H54 (cell line): ENCODE data around the gene RPS19BP1.

Experiments used
- DNase-seq: peaks from one replicate; pipeline ENCODE4 v3.0.0; 2011; ENCODE audit warnings: low spot score, mixed read lengths; ENCODE audit not compliant: insufficient read length
- FAIRE-seq: peaks from 3 replicates; lab custom pipeline; 2011; peaks lifted over from hg19 to GRCh38; lab: Jason Lieb, UNC
- POLR2A ChIP-seq: IDR thresholded peaks from 2 replicates; pipeline ENCODE4 v1.6.1; 2011; ENCODE audit warnings: low read depth, mild to moderate bottlenecking, low read length

RPS19BP1 gene, protein sequence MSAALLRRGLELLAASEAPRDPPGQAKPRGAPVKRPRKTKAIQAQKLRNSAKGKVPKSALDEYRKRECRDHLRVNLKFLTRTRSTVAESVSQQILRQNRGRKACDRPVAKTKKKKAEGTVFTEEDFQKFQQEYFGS

DNA sequence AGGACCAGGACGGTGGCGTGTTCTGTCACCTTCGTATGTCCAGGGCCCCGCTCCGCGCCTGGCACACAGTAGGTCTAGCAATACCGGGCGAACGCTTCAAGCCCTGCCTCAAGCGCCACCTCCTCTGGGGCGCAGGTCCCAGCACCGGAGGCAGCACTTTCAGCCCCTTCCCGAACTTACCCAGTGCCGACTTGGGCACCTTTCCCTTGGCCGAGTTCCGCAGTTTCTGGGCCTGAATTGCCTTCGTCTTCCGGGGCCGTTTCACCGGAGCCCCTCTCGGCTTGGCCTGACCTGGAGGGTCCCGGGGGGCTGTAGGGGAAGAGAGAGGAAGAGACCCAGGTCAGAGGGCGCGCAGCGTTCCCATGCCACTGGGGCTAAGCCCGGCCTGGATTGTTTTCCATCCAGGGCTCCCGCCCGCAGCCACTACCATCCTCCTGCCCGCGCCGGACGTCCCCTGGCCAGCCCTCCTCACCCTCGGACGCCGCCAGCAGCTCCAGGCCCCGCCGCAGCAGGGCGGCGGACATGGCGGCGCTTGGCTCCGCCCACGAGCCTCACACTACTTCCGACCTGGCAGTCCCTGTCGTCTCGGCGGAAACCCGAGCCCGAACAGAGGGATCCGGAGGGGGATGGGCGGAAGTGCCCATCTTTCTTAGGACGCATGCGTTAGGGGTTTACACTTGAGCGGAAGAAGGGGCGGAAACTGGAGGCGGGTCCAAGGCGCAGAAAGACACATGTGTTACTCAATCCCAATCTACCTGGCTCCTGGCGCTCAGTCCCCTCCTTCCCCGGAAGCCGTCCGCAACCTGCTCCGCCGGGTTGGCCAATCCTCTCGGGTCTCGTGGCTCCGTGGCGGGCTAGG is at the start of gene RPS19BP1:
RPS19BP1 (minus strand) TSS at position 534 of the 859 bp plus-strand sequence; CDS start at position 524, 10 bp downstream.
- peak; percentile 81 for TF ChIP-seq POLR2A
- peak; percentile 84 for DNase-seq
- FAIRE-seq = peak; percentile 65

- DNase-seq = no peak
- FAIRE-seq = no peak
- TF ChIP-seq POLR2A = no peak
These were observed 48.8 kb upstream of the RPS19BP1 start for GRCh38 chr22:39581303-39581702.

GRCh38 chr22:39580795-39581194 is 48.2 kb upstream of the RPS19BP1 start:
- TF ChIP-seq POLR2A = no peak
- FAIRE-seq (no peak), DNase-seq (no peak)

GRCh38 chr22:39580006-39580441 is 47.5 kb upstream of the RPS19BP1 start:
- no peak for FAIRE-seq
- no peak for DNase-seq
- no peak for TF ChIP-seq POLR2A

- DNase-seq (no peak), FAIRE-seq (no peak)
- no peak for TF ChIP-seq POLR2A
These were observed 45.4 kb upstream of the RPS19BP1 start for GRCh38 chr22:39577900-39578299.

DNA sequence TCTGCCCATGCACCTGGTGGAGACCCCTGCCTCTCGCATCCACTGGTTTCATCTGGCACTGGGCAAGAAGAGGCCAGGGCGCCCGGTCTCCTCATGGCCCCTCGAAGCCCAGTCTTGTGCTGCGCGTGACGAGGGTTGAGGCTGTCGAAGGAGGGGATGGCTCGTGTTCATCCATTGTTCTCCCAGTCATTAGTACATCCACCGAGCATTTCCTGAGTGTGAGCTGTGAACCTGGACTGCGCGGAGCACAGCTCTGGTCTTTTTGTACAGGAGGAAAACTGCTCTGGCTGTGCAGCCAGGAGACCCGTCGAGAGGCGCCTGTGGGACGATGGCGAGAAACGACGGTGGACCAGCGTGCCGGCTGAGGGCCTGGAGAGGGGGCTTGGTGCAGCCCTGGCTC is 44.8 kb upstream of the RPS19BP1 start:
- no peak for FAIRE-seq

DNA sequence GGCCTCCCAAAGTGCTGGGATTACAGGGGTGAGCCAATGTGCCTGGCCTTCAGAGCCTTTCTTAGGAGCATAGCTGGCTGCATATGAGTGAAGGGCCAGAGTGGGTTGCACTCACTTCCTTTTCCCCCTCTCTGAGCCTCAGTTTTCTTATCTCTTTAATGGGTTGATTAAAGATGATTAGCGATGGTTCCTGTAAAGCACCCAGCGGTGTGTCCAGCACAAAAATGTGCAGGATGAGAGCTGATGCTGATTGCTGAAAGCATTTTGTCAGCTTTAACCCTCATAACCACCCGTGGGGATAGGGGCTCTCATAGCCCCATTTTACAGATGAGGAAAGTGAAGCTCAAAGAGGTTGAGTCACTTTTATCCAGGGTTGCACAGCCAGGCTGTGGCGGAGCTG is 43.5 kb upstream of the RPS19BP1 start:
- no peak for TF ChIP-seq POLR2A
- DNase-seq = no peak
- no peak for FAIRE-seq

More for the DNA sequence above, 44.8 kb upstream of the RPS19BP1 start:
- DNase-seq = no peak
- no peak for TF ChIP-seq POLR2A

DNA sequence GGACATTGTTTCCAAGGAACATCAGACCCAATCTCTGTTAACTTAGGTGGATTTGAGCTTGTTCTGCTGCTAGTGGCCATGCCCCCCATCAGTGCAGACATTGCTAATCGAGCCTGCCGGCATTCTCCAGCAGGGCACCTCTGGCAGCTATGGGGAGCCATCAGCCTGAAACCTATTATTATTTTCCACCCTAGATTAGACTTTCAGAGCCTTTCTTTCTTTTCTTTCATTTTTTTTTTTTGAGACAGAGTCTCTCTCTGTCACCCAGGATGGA is 42.9 kb upstream of the RPS19BP1 start:
- TF ChIP-seq POLR2A = no peak
- no peak for DNase-seq
- no peak for FAIRE-seq

DNA sequence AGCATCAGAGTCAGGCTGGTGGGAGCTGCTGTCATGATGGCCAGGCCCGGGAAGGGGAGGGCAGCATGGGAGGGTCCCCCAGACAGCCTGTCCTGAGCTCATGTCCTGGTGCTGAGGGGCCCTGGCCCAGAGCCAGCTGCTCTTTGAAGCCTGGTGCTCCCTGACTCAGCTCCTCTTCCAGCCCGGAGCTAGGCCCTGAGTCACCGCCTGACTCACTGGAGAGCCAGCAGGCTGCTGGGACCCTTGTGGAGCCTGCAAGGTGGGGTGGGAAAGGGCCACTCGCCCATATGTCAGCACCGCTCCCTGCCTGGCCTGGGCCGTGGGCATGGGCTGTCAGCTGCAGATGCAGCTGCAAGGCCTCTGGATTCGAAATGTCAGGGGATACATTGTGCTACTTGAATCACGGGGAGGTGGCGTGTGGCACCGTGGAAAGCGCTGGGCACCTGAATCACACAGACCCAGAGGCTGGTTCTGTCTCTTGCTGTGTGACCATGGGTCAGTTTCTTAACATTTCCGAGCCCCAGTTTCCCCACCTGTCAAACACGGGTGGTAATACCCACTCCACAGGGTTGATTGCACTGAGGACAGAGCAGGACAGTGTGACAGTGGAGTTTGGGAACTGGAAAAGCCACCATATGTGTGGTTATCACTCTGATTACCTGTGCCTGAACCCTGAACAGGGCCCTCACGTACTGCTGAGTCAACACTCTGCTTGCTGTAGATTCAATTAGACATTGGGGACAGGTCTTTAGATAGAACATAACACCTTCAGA is 42.4 kb upstream of the RPS19BP1 start:
- DNase-seq (peak; percentile 95), FAIRE-seq (peak; percentile 69)
- no peak for TF ChIP-seq POLR2A

DNA sequence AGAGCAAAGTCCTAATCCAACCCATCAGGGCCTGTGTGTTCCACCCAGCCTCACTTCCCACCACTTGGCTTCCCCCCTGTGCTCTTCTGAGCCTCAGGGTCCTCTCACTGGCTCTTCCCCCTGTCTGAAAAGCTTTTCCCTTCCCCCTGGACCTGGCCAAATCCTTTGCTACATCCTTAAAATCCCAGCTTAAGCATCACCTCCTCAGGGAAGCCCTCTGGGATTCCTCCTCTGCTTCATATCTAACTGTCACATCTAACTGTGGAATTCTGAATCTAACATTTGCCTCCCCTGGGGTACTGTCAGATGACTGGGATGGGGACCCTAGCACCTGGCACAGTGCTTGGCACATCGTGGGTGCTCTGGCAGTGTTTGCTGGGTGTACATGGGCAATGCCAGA is 39.0 kb upstream of the RPS19BP1 start:
- TF ChIP-seq POLR2A = no peak
- FAIRE-seq = no peak
- no peak for DNase-seq

GRCh38 chr22:39570665-39571064 is 38.1 kb upstream of the RPS19BP1 start, which contains the start of gene CACNA1I:
Gene CACNA1I, plus strand, starts transcription at chr22:39570753. Its CDS starts 0 bp downstream, at chr22:39570753.
- no peak for FAIRE-seq
- DNase-seq = no peak
- TF ChIP-seq POLR2A = no peak

DNA sequence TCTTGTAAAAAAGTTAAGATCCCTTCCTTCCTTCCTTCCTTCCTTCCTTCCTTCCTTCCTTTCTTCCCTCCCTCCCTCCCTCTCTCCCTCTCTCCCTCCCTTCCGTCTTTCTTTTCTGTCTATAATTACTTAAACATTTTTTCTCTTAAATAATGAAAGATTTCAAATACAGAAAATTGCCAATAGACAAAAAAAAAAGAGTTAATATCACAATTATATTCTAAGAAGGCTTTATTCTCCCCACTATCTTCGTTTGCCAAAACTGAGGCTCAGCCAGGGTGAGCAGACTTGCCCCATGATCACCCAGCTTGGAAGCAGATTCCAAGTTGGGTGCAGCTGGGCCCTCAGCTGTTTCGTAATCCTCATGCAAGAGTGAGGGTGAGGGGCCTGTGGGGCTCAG is 37.7 kb upstream of the RPS19BP1 start:
- no peak for TF ChIP-seq POLR2A
- no peak for FAIRE-seq
- no peak for DNase-seq

GRCh38 chr22:39569066-39569465 is 36.5 kb upstream of the RPS19BP1 start:
- DNase-seq (no peak), FAIRE-seq (no peak)
- TF ChIP-seq POLR2A = no peak
